PC-3 (cell line): ENCODE data around the gene ELOA. TPM values are rescaled to one million over a fixed set of nuclear protein-coding genes. Genes with fewer than 3 reads are reported as not detected.

ENCODE experiments used
- ATAC-seq: fragments of 200-7000 bp; cut with Tn5 transposase; 2 replicates; pipeline ENCODE4 v1.9.1; 2020; ENCODE audit warnings: mild to moderate bottlenecking, moderate library complexity
- BruUV-seq: library from RNA; stranded (reverse); fragments of 400-500 nt; replicated peaks from 2 replicates; lab custom pipeline; 2021; lab: Mats Ljungman, UMichigan
- CTCF ChIA-PET: fragments of 300-600 bp; sonication (Branson Sonifier 250); formaldehyde crosslinking; loops from one replicate; lab custom pipeline; 2022; ENCODE audit warnings: antibody characterized with exemption; lab: Charles Lee
- POLR2A ChIA-PET: fragments of 300-600 bp; sonication (Branson Sonifier 250); formaldehyde crosslinking; loops from one replicate; lab custom pipeline; 2022; ENCODE audit warnings: antibody characterized with exemption; ENCODE audit not compliant: unreplicated experiment; lab: Charles Lee
- DNase-seq: peaks from one replicate; pipeline ENCODE4 v3.0.0-alpha.2; 2015
- H2AFZ ChIP-seq: fragments of 300-600 bp; sonication (generic); 2 replicates; pipeline ENCODE4 v1.6.0; 2016; ENCODE audit warnings: antibody characterized with exemption, low read length
- H3F3A ChIP-seq: fragments of 300-600 bp; sonication (generic); one replicate; pipeline ENCODE4 v1.6.0; 2017; ENCODE audit warnings: antibody characterized with exemption, low read length, control low read depth, mild to moderate bottlenecking; ENCODE audit not compliant: unreplicated experiment
- H3K27ac ChIP-seq: fragments of 300-600 bp; sonication (generic); 2 replicates; pipeline ENCODE4 v1.5.1; 2016; ENCODE audit warnings: mild to moderate bottlenecking, low read length
- H3K27me3 ChIP-seq: fragments of 300-600 bp; sonication (generic); 2 replicates; pipeline ENCODE4 v1.6.1; 2016; ENCODE audit warnings: low read length, mixed read lengths
- H3K36me3 ChIP-seq: fragments of 300-600 bp; sonication (generic); 2 replicates; pipeline ENCODE4 v1.6.1; 2016; ENCODE audit warnings: low read depth, mixed run types, low read length, mixed read lengths
- H3K4me1 ChIP-seq: fragments of 300-600 bp; sonication (generic); 2 replicates; pipeline ENCODE4 v1.5.1; 2016; ENCODE audit warnings: low read length; ENCODE audit not compliant: insufficient read depth
- H3K4me2 ChIP-seq: fragments of 300-600 bp; sonication (generic); 2 replicates; pipeline ENCODE4 v1.6.0; 2016; ENCODE audit warnings: low read length
- H3K4me3 ChIP-seq: fragments of 300-600 bp; sonication (generic); 2 replicates; pipeline ENCODE4 v1.5.1; 2016; ENCODE audit warnings: mild to moderate bottlenecking, low read length, mixed read lengths
- H3K79me2 ChIP-seq: fragments of 300-600 bp; sonication (generic); 2 replicates; pipeline ENCODE4 v1.6.1; 2017; ENCODE audit warnings: low read length, mixed read lengths
- H3K9ac ChIP-seq: fragments of 300-600 bp; sonication (generic); 2 replicates; pipeline ENCODE4 v1.6.0; 2016; ENCODE audit warnings: mild to moderate bottlenecking, low read length
- H3K9me2 ChIP-seq: fragments of 300-600 bp; sonication (generic); replicated peaks from 2 replicates; pipeline ENCODE4 v1.6.1; 2016; ENCODE audit warnings: mixed run types, low read length, mixed read lengths
- H3K9me3 ChIP-seq: fragments of 300-600 bp; sonication (generic); 2 replicates; pipeline ENCODE4 v1.6.1; 2016; ENCODE audit warnings: low read length, mixed read lengths
- H4K20me1 ChIP-seq: fragments of 300-600 bp; sonication (generic); 2 replicates; pipeline ENCODE4 v1.6.1; 2016; ENCODE audit warnings: low read length, mixed read lengths
- CTCF ChIP-seq: fragments of 300-600 bp; sonication (generic); conservative IDR thresholded peaks from 2 replicates; pipeline ENCODE4 v1.5.1; 2017; ENCODE audit warnings: antibody characterized with exemption, low read depth, mild to moderate bottlenecking, low read length
- EZH2 ChIP-seq: fragments of 300-600 bp; sonication (generic); IDR thresholded peaks from one replicate; pipeline ENCODE4 v1.6.1; 2017; ENCODE audit warnings: antibody characterized with exemption, mild to moderate bottlenecking, low read length; ENCODE audit not compliant: unreplicated experiment
- EZH2phosphoT487 ChIP-seq: fragments of 300-600 bp; sonication (generic); IDR thresholded peaks from 2 replicates; pipeline ENCODE4 v1.6.1; 2018; ENCODE audit warnings: mild to moderate bottlenecking, antibody characterized with exemption, low read length, borderline replicate concordance
- intact Hi-C: fragments of 100-400 bp; cut with micrococcal nuclease; formaldehyde crosslinking; loops from 2 replicates; pipeline ENCODE4 v1.9.0; 2023
- total RNA-seq: library from RNA; depleted of rRNA; stranded (reverse); fragments of >200 nt; gene quantifications from 2 replicates; pipeline ENCODE4 v1.2.3, GENCODE V29; 2014

Gene ELOA
- total RNA-seq, 1 experiment from 2014 or later: 50.9 TPM

GRCh38 chr1:23722652-23723051 is 20.6 kb upstream of the ELOA start:
- intact Hi-C loops: no loop called here
- ChIA-PET CTCF (no interaction called here), POLR2A (no interaction called here)

GRCh38 chr1:23726686-23727085 is 16.6 kb upstream of the ELOA start:
- BruUV-seq: no TSS peak
- H3K4me3 ChIP-seq: no peak overlapping the region
- H3K4me2 ChIP-seq: no peak overlapping the region
- H4K20me1 ChIP-seq: no peaks in the 10 kb centered on the region
- H3F3A ChIP-seq: no peaks in the 10 kb centered on the region
- intact Hi-C loops: no loop called here
- H3K9me2 ChIP-seq: no peaks in the 10 kb centered on the region
- no peaks in the 10 kb centered on the region for H3K27me3 ChIP-seq
- DNase-seq (no peak), ATAC-seq (no peak)
- TF ChIP-seq EZH2 (no peak), EZH2phosphoT487 (no peak), CTCF (no peak)
- H3K9me3 ChIP-seq: no peaks in the 10 kb centered on the region
- H3K27ac ChIP-seq: no peak overlapping the region
- H2AFZ ChIP-seq: no peak overlapping the region
- H3K36me3 ChIP-seq: no peaks in the 10 kb centered on the region
- ChIA-PET CTCF (no interaction called here), POLR2A (no interaction called here)
- H3K9ac ChIP-seq: no peak overlapping the region
- no peaks in the 10 kb centered on the region for H3K4me1 ChIP-seq
- no peaks in the 10 kb centered on the region for H3K79me2 ChIP-seq

More at GRCh38 chr1:23722652-23723051, 20.6 kb upstream of the ELOA start:
- H3K4me1 ChIP-seq: no peaks in the 10 kb centered on the region
- H3K9ac ChIP-seq: no peak overlapping the region
- ATAC-seq: no peak
- H3F3A ChIP-seq: no peaks in the 10 kb centered on the region
- DNase-seq: no peak
- H3K79me2 ChIP-seq: no peaks in the 10 kb centered on the region
- H3K27ac ChIP-seq: no peak overlapping the region
- BruUV-seq: no TSS peak
- H3K36me3 ChIP-seq: no peaks in the 10 kb centered on the region
- no peak overlapping the region for H3K4me2 ChIP-seq
- no peaks in the 10 kb centered on the region for H3K27me3 ChIP-seq
- no peaks in the 10 kb centered on the region for H3K9me2 ChIP-seq
- H2AFZ ChIP-seq: no peak overlapping the region
- TF ChIP-seq EZH2phosphoT487 (no peak), EZH2 (no peak), CTCF (no peak)
- no peaks in the 10 kb centered on the region; the same call in 1 of the 2 replicates for H4K20me1 ChIP-seq
- no peak overlapping the region for H3K4me3 ChIP-seq
- H3K9me3 ChIP-seq: no peaks in the 10 kb centered on the region

- no peak overlapping the region for H3K4me2 ChIP-seq
- no peaks in the 10 kb centered on the region for H4K20me1 ChIP-seq
Observed at GRCh38 chr1:23727362-23727811, 15.9 kb upstream of the ELOA start.

More at GRCh38 chr1:23727362-23727811, 15.9 kb upstream of the ELOA start:
- intact Hi-C loops: no loop called here
- H3K27ac ChIP-seq: no peak overlapping the region
- no peaks in the 10 kb centered on the region for H3K9me3 ChIP-seq
- ChIA-PET CTCF (no interaction called here), POLR2A (no interaction called here)
- H3K4me1 ChIP-seq: peaks cover 5% of the 10 kb centered on the region; the same call in 1 of the 2 replicates
- no peak overlapping the region for H3K4me3 ChIP-seq
- H2AFZ ChIP-seq: no peak overlapping the region
- no peaks in the 10 kb centered on the region for H3K27me3 ChIP-seq
- no TSS peak for BruUV-seq
- H3K79me2 ChIP-seq: no peaks in the 10 kb centered on the region
- H3K9me2 ChIP-seq: no peaks in the 10 kb centered on the region
- ATAC-seq (no peak), DNase-seq (no peak)
- H3F3A ChIP-seq: no peaks in the 10 kb centered on the region
- no peak overlapping the region for H3K9ac ChIP-seq
- no peaks in the 10 kb centered on the region for H3K36me3 ChIP-seq
- TF ChIP-seq CTCF (no peak), EZH2 (no peak), EZH2phosphoT487 (no peak)
